B cell (primary cell): ENCODE data around the gene RAPGEF6. TPM values are rescaled to one million over a fixed set of nuclear protein-coding genes. Genes with fewer than 3 reads are reported as not detected.
A peak's percentile ranks its signal among the peaks of the same experiment; 100 is the strongest.

Source experiments
- ATAC-seq: fragments of 200-7000 bp; cut with Tn5 transposase; one replicate; pipeline ENCODE4 v1.10.0; 2021; ENCODE audit warnings: low read depth, mild to moderate bottlenecking, moderate number of reproducible peaks, moderate library complexity
- CTCF ChIA-PET: fragments of 350-600 bp; sonication (Branson Sonifier 250); formaldehyde crosslinking; loops from one replicate; lab custom pipeline; 2021; ENCODE audit warnings: antibody characterized with exemption, inconsistent platforms; lab: Charles Lee
- POLR2A ChIA-PET: fragments of 350-600 bp; sonication (Branson Sonifier 250); formaldehyde crosslinking; loops from one replicate; lab custom pipeline; 2021; ENCODE audit warnings: antibody characterized with exemption; lab: Charles Lee
- DNase-seq: peaks from one replicate; pipeline ENCODE4 v3.0.0; 2013
- H2AFZ ChIP-seq: 2 replicates; pipeline ENCODE4 v1.6.1; 2012; ENCODE audit warnings: mild to moderate bottlenecking, low read depth, low read length; ENCODE audit not compliant: insufficient read depth, poor library complexity, severe bottlenecking
- H3K27ac ChIP-seq, 2 donors: 1 replicate in 1 of 2; 2 replicates in 1 of 2; pipeline ENCODE4 v1.5.1; 2012 to 2013; ENCODE audit warnings: low read length in 2 of 2, mild to moderate bottlenecking in 2 of 2, moderate library complexity in 1 of 2
- H3K27me3 ChIP-seq, 4 experiments: fragments of 200-600 bp in 1 of 4; sonication (generic) in 1 of 4; replicated peaks in 1 of 4; 1 replicate in 2 of 4; 2 replicates in 2 of 4; pipeline versions ENCODE4 v1.6.1 to v1.7.0; 2013 to 2016; ENCODE audit warnings: low read length in 3 of 4, mild to moderate bottlenecking in 2 of 4, mixed read lengths in 1 of 4, moderate library complexity in 1 of 4; ENCODE audit not compliant: insufficient read depth in 4 of 4, control insufficient read depth in 3 of 4; ENCODE audit errors: control extremely low read depth in 1 of 4
- H3K36me3 ChIP-seq, 2 experiments: replicated peaks in 1 of 2; 1 replicate in 1 of 2; 2 replicates in 1 of 2; pipeline versions ENCODE4 v1.6.1 to v1.7.1; 2013; ENCODE audit warnings: low read length in 1 of 2; ENCODE audit not compliant: insufficient read depth in 2 of 2, control insufficient read depth in 1 of 2; ENCODE audit errors: control extremely low read depth in 1 of 2, extremely low read depth in 1 of 2
- H3K4me1 ChIP-seq, 2 donors: fragments of 200-600 bp in 1 of 2; sonication (generic) in 1 of 2; 1 replicate in 1 of 2; 2 replicates in 1 of 2; pipeline versions ENCODE4 v1.5.1 to v1.6.1; 2013 to 2017; ENCODE audit warnings: low read length in 2 of 2; ENCODE audit not compliant: control insufficient read depth in 2 of 2, insufficient read depth in 2 of 2
- H3K4me2 ChIP-seq: replicated peaks from 2 replicates; pipeline ENCODE3; 2012; ENCODE audit warnings: mild to moderate bottlenecking, low read depth, low read length; ENCODE audit not compliant: poor library complexity, severe bottlenecking
- H3K4me3 ChIP-seq, 5 experiments: fragments of 200-600 bp in 1 of 5; sonication (generic) in 1 of 5; 1 replicate in 3 of 5; 2 replicates in 2 of 5; pipeline versions ENCODE4 v1.5.1 to v1.7.0; 2011 to 2016; ENCODE audit warnings: low read length in 4 of 5, mild to moderate bottlenecking in 4 of 5, low read depth in 2 of 5, control low read depth in 1 of 5, moderate library complexity in 1 of 5; ENCODE audit not compliant: insufficient read depth in 1 of 5; ENCODE audit errors: control extremely low read depth in 1 of 5, extremely low read depth in 1 of 5
- H3K79me2 ChIP-seq: fragments of 200-600 bp; sonication (generic); one replicate; pipeline ENCODE4 v1.6.0; 2016; ENCODE audit warnings: low read length; ENCODE audit not compliant: control insufficient read depth, insufficient read depth
- H3K9ac ChIP-seq: fragments of 200-600 bp; sonication (generic); 2 replicates; pipeline ENCODE4 v1.6.1; 2017; ENCODE audit warnings: mild to moderate bottlenecking, low read length, moderate library complexity
- H3K9me3 ChIP-seq, 3 donors: one replicate each; pipeline versions ENCODE4 v1.6.1 to v1.7.1; 2013; ENCODE audit warnings: low read length in 2 of 3; ENCODE audit not compliant: control insufficient read depth in 2 of 3, insufficient read depth in 1 of 3; ENCODE audit errors: control extremely low read depth in 1 of 3
- H4K20me1 ChIP-seq: 2 replicates; pipeline ENCODE4 v1.6.0; 2012; ENCODE audit warnings: mild to moderate bottlenecking, low read length; ENCODE audit not compliant: insufficient read depth, control insufficient read depth, poor library complexity, severe bottlenecking
- H3K27ac Mint-ChIP-seq: one replicate; pipeline ENCODE4 v1.8.0; 2021; ENCODE audit warnings: mixed read lengths
- H3K27me3 Mint-ChIP-seq: one replicate; pipeline ENCODE4 v1.8.0; 2021; ENCODE audit warnings: mixed read lengths
- H3K4me1 Mint-ChIP-seq: one replicate; pipeline ENCODE4 v1.8.0; 2021; ENCODE audit warnings: mixed read lengths
- H3K4me3 Mint-ChIP-seq: one replicate; pipeline ENCODE4 v1.8.0; 2021; ENCODE audit warnings: mixed read lengths
- H3K9me3 Mint-ChIP-seq: one replicate; pipeline ENCODE4 v1.8.0; 2022; ENCODE audit warnings: mixed read lengths; ENCODE audit not compliant: insufficient read depth
- CTCF ChIP-seq: fragments of 200-600 bp; IDR thresholded peaks from one replicate; pipeline ENCODE4 v1.8.0; 2022; ENCODE audit warnings: antibody characterized with exemption, mild to moderate bottlenecking
- EZH2 ChIP-seq: IDR thresholded peaks from 2 replicates; pipeline ENCODE4 v1.6.1; 2012; ENCODE audit warnings: borderline replicate concordance, low read depth, mild to moderate bottlenecking, moderate library complexity, low read length; ENCODE audit not compliant: insufficient read depth, poor library complexity, severe bottlenecking
- WGBS: methylation state at CpG from one replicate; pipeline ENCODE4 v1.1.5; 2013; ENCODE audit warnings: missing lambda C conversion rate; ENCODE audit not compliant: insufficient coverage; 5-methylcytosine and 5-hydroxymethylcytosine counted together
- intact Hi-C: fragments of 100-400 bp; cut with micrococcal nuclease; formaldehyde crosslinking; loops from one replicate; pipeline ENCODE4 v1.10.0; 2022
- polyA plus RNA-seq: library from polyadenylated mRNA; depleted of rRNA; stranded (reverse); fragments of >200 nt; gene quantifications from 2 replicates; pipeline ENCODE4 v1.2.3, GENCODE V29; 2012
- total RNA-seq, 2 donors: library from RNA; stranded (reverse); fragments of 120-200 nt in 1 of 2; gene quantifications; 1 replicate in 1 of 2; 2 replicates in 1 of 2; pipeline versions ENCODE4 v1.2.3 to v1.2.4, GENCODE V29; 2013 to 2022

Gene RAPGEF6
- total and polyA plus RNA-seq, 2 donors (not counting 1 experiment from before 2014, with no cell fraction given): 9.8 to 56.2 TPM

- peak overlapping the region; percentile 28 for H3K27ac Mint-ChIP-seq
- H3K79me2 ChIP-seq: peaks cover 92% of the 10 kb centered on the region
- peak overlapping the region in 1 of 2 donors; percentile 59 for H3K27ac ChIP-seq
- TF ChIP-seq CTCF: no peak
- no peak overlapping the region for H3K4me3 Mint-ChIP-seq
- no peaks in the 10 kb centered on the region for H3K27me3 ChIP-seq
- no peak for DNase-seq
- no peaks in the 10 kb centered on the region for H3K27me3 Mint-ChIP-seq
- intact Hi-C loops: loop anchor here (5.0 to 10.0 kb wide), 2 partner anchors 250 to 272 kb away; partner anchors contain the start of gene RAPGEF6
- ATAC-seq: no peak
- peaks cover 0 to 6% (median 0%) of the 10 kb centered on the region in 3 donors for H3K9me3 ChIP-seq
- CTCF ChIA-PET: interaction anchor here (0.7 to 1.5 kb wide), 6 partner anchors 11 to 224 kb away, joined by 3 to 5 read pairs (median 4); no protein-coding TSS in a partner anchor
- no CpG with 5 or more reads among the region's 3 CpGs for WGBS
- no peak overlapping the region for H3K9ac ChIP-seq
- no peak overlapping the region for H2AFZ ChIP-seq
- peaks cover 10 to 37% of the 10 kb centered on the region in 2 experiments for H3K36me3 ChIP-seq
- peaks cover 34 to 35% of the 10 kb centered on the region in 2 donors for H3K4me1 ChIP-seq
- no peak overlapping the region for H3K4me3 ChIP-seq
- peaks cover 50% of the 10 kb centered on the region for H3K4me1 Mint-ChIP-seq
- no peaks in the 10 kb centered on the region for H4K20me1 ChIP-seq
- H3K9me3 Mint-ChIP-seq: no peaks in the 10 kb centered on the region
- no peak overlapping the region for H3K4me2 ChIP-seq
- POLR2A ChIA-PET: interaction anchor here (0.5 to 0.6 kb wide), 2 partner anchors 95 to 183 kb away, joined by 4 to 5 read pairs; no protein-coding TSS in a partner anchor
These were observed 250.3 kb downstream of the RAPGEF6 start for GRCh38 chr5:131384616-131385214.

DNA sequence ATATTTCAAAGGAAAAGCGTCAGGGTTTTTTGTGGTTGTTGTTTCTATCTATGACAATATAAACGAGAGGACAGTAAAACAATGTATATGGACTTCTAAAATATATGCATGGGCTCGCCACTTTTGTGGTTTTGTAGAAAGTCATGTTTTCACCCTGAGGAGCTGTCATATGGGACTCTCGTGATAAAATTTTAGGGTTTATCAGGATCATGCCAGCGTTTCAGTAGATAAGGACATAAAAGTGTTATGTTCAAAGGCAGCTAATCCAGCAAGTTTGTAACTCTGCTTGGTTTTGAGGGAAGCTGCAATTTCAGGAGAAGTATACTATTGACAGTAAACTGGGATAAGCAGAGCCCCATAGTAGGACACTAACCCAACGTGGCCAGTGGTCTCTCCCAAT lies 250.9 kb downstream of the RAPGEF6 start:
- Histone ChIP-seq H2AFZ (no peak overlapping the region), H3K27ac (peak overlapping the region in 1 of 2 donors; percentile 59), H3K4me1 (peaks cover 38 to 40% of the 10 kb centered on the region in 2 donors), H3K9me3 (peaks cover 0 to 6% (median 0%) of the 10 kb centered on the region in 3 donors), H3K27me3 (no peaks in the 10 kb centered on the region), H3K4me2 (no peak overlapping the region), H3K79me2 (peaks cover 91% of the 10 kb centered on the region), H3K36me3 (peaks cover 10 to 32% of the 10 kb centered on the region in 2 experiments), H3K9ac (no peak overlapping the region), H3K4me3 (no peak overlapping the region), H4K20me1 (no peaks in the 10 kb centered on the region)
- TF ChIP-seq CTCF: no peak
- TF ChIP-seq EZH2: no peak
- Mint-ChIP-seq H3K27me3 (no peaks in the 10 kb centered on the region), H3K9me3 (no peaks in the 10 kb centered on the region), H3K4me3 (no peak overlapping the region), H3K27ac (peak overlapping the region; percentile 28), H3K4me1 (peaks cover 49% of the 10 kb centered on the region)
- ATAC-seq: no peak
- no peak for DNase-seq
- CTCF ChIA-PET: interaction anchor here (0.6 to 4.0 kb wide), 8 partner anchors 10 to 224 kb away, joined by 3 to 117 read pairs (median 4); partner anchors contain the start of gene CDC42SE2
- WGBS: 78% methylated on average over 2 of the region's 6 CpGs
- intact Hi-C loops: loop anchor here (5.0 to 10.0 kb wide), 2 partner anchors 251 to 272 kb away; partner anchors contain the start of gene RAPGEF6
- POLR2A ChIA-PET: interaction anchor here (0.5 to 0.6 kb wide), 2 partner anchors 95 to 183 kb away, joined by 4 to 5 read pairs; no protein-coding TSS in a partner anchor
